Measurements from ENCODE around the gene PTPRE.

PTPRE gene

DNA sequence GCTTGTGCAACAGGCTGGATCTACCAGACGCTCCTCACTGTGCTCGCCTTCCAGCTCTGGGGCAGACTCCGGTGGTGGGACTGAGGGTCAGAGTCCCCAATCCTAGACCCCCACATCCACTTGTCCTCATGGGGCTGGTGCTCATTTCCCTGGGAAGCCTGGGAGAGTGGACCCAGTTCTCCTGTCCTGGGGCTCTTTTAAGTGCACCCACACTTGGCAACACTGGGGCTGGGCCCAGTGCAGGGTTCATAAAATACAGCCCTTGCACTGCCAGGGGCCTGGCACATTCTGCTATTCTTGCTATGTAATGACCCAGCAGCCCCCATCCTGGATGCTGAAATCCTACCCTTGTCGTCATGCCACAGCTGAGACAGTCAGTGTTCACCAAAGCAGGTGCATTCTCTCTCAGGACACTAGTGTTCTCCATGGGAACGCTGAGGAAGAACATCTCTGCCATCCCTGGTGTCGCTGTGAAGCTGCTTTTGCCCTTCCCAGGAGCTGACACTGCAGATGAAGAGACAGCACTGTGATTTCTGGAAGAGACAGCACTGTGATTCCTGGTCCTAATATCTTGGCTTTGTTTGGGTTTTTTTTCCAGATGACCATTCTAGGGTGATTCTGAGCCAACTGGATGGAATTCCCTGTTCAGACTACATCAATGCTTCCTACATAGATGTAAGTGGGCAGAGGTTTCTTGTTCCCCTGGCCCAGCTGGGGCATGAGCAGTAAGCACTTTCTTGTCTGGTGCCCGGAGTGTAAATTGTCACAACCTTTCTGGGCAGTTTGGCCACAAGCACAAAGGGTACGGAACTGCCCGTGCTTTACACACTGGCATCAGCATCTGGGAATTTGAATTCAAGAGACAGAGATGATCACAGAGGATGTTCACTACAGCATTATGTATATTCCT lies 153.7 kb downstream of the PTPRE start:
- no peak for DNase-seq (ENCODE audit: low read depth)

DNA sequence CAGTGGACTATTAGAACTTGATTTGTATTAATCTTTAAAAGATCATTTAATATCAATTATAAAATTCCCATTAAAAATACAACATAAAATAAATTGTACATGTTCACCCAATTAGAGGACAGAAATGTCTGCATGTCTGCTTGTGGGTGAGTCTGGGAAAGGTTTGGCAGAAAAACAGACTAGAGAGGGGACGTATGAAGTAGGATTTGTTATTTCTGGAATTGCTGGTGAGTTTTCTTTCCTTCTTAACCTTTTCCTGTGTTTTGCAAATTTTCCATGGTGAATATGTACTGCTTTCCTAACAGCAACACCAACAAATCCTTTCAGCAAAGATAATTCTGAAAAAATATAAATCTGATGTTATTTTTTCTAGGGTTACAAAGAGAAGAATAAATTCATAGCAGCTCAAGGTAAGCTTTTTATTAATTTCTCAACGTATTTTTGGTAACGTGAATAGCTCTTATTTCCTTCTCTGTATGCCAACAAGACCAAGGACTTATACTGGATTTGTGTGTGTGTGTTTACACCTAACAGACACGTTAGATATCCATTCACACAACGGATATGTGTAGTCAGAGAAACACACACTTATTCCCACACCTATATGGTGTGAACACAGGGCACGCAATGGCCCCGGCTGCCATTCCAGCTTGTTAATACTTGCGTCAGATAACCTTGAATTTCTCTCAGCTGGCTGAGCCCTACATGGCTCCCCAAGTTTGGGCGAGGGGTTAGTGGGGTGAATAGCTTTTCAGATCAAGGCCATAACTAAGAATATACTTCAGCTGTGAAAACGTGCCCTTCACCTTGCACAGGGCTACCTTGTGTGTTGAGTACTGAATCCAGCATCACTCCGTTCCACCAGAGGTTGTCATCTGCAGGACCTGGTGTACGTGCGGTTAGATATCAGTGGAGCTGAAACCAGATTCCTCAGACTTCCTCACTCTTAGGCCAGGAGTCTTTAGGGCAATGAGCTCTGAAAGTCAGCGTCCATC lies 154.7 kb downstream of the PTPRE start:
- no peak for DNase-seq (ENCODE audit: low read depth)

DNA sequence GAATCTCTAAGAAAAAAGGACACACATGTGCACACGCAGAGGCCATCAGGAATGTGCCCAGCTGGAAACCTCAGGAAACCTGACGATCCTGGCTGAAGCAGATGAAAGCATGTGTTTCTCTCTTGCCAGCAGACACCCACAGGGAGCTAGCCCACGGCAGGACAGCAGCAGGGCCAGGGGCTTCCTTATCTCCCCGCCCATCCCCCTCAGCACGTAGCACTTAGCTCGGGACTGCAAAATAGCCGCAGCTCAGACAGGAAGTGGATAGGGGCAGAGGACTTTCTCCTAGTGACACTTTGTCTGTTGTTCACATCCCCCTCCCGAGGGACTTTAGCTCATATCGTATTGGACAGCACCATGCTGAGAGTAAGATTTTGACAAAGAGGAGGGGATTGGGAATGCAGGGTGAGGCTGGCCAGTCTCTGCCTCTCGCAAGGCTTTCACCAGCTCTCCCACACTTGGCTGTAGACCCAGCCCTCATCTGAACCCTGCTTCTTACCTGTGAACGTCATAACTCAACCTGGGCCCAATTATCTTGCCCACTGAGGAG lies 155.5 kb downstream of the PTPRE start:
- no peak for DNase-seq (ENCODE audit: low read depth)

DNA sequence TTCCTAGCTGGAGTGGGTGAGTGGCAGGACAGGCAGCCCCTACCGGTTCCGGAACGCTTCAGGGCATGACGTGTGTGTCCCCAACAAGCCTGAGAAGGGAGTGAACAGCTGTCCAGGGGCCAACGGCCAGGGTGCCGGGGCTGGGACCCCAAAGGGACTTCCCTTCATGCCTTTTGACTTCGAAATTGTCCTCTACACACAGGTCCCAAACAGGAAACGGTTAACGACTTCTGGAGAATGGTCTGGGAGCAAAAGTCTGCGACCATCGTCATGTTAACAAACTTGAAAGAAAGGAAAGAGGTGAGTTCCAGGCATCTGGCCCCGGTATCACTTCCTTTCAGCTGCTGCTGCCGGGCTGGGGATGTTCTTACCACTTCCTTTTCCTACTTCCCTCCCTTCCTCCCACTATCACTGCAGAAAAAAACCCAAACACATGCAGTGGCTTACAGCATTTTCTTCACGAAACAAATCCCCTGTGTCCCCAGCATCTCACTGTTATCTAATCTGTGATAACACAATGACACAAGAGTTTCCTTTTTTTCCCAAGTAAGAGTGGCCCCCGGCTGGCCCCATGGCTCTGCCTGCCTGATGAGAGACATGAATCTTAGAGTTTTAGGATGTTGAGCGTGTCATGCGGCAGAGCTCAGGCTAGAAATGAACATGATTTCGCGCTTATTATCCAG lies 156.1 kb downstream of the PTPRE start:
- DNase-seq (ENCODE audit: low read depth): no peak

DNA sequence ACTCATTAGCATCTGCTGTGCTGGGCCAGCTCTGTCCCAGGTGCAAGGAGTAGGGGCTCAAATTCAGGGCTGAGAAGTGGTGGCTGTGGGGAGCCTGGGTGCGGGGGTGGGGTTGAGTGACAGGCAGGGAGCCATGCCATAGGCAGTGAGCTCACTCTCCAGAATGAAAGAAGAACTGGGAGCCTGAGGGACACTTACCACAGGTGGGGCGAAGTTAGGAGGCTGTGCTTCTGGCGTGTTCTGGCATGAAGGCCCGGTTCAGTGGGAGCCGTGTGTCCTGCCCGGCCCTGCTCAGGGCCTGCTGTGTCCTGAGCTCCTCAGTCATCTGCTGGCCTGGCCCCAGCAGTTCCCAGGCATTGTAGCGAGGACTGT lies 156.8 kb downstream of the PTPRE start:
- DNase-seq (ENCODE audit: low read depth): no peak

DNA sequence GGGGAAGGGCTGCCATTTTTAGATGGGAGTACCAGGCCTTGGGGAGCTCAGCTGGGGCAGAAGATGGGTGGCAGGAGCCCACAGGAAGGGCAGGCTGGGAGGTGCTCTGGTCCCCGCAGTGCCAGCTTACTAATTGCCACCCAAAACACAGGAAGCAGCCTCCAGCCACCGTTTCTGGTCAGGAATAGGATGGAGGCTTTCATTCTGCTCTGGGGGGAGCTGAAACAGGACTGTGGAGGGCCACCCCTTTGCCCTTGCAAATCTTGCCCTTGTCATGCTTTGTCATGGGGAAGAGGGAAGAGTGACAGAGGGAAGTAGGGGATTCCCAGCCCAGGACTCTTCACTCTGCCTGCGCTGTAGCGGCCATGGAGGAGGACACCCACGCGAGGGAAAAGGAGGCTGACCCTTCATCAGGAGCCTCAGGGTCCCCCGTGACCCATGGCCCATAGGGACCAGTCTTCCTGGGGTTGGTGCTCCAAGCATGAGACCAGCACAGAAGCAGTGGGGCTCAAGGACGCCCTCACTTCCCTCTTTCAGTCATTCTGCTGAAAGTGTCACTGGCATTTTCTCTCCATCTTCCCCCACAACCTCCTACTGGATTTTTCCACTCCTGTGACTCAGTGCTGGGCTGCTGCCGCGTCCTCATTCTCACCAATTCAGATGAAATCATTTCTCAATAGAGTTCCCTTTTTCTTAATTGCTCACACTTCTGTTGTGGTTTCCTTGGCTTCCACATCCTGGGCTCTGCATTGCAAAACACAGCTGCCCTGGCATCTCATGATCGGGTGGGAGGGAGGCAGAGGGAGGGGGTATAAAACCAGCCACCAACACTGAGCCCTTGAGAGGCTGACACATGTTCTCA lies 157.4 kb downstream of the PTPRE start:
- peak; percentile 49 for DNase-seq (ENCODE audit: low read depth)

DNA sequence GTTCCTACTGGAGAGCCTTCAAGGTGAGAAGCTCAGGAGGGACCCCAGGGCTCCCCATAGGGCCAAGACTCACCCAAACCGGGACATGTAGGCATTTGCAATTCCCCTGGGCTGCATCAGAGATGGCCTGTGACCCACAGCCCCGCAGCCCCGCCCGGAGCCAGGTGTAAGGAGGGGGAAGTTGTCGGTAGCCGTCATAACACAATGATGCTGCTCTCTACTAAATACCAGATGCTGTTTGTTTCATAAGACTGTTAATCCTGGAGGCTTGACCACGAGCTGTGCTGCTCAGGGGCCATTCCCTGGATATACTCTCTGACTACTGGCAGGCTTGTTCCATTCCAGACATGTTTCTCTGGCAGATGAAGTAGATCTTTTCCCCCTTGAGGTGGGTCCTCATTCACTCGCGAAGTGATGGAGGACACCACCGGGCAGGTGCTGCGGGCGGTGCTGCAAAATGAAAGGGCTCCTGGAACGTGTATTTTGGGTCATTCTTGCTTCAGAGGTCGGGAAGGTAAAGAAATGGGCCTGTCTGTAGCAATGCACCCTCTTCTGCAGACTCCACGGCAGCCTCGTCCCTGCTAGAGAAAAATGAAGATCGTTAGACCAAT lies 158.2 kb downstream of the PTPRE start:
- no peak for DNase-seq (ENCODE audit: low read depth)

DNA sequence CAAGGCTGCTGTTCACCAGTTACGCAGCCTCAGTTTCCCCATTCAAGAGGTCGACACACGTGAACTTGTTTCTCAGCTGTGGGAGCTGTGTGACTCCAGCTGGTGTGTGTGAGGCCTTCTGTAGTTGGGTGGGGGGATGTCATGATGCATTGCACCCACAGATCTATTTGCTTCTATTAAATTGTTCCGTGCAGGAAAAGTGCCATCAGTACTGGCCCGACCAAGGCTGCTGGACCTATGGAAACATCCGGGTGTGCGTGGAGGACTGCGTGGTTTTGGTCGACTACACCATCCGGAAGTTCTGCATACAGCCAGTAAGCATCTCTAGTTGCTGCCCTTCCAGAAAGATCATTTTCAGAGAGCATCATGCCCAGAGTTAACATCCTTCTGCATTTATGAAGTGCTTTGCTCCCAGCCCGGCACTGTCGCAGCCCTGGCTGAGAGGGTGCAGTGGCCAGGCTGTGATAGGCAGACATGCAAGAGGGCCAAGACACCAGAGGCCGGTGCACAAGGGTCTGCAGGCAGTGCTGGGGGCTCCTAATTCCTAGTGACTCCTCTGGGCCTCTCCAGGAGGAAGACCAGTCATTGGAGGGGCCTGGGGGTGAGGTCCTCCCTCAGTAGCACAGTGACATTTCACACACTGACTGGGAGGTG lies 159.1 kb downstream of the PTPRE start:
- no peak for DNase-seq (ENCODE audit: low read depth)

DNA sequence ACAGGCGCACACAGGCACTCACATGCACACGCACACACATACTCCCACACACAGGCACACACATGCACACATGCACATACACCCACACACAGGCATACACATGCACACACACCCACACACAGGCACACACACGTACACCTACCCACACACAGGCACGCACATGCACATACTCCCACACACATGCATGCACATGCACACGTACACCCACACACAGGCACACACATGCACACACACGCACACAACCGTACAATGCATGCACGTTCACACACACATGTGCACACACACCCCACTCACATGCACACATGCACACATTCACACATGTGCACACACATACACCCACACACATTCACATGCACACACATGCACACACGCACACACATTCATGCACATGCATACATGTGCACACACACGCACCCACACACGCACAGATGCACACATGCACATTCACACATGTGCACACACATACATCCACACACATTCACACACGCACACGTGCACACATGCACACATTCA lies 160.0 kb downstream of the PTPRE start:
- no peak for DNase-seq (ENCODE audit: low read depth)

DNA sequence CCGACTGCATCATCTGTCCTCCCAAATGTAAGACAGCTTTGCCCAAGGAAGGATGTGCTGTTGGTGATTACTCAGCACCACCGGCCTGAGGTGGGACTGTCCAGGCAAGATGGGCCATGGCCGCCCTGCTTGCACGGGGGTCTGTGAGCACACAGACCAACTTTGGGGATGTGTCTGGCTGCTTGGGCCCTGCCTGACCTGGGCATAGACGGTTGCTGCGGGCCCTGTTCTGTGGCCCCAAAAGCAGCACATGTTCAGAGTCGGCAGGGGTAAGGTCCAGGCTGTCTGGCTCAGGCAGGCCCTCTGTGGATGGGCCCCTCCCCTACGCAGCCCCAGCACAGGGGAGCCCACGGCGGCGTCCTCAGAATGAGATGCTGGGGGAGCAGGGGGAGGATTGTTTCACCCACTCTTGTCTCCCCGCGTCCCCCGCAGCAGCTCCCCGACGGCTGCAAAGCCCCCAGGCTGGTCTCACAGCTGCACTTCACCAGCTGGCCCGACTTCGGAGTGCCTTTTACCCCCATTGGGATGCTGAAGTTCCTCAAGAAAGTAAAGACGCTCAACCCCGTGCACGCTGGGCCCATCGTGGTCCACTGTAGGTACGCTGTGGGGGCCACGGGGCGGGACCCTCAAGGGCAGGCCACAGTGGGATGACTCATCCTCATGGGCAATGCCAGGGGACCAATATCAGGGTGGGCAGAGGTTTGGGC lies 160.9 kb downstream of the PTPRE start:
- DNase-seq (ENCODE audit: low read depth): no peak

DNA sequence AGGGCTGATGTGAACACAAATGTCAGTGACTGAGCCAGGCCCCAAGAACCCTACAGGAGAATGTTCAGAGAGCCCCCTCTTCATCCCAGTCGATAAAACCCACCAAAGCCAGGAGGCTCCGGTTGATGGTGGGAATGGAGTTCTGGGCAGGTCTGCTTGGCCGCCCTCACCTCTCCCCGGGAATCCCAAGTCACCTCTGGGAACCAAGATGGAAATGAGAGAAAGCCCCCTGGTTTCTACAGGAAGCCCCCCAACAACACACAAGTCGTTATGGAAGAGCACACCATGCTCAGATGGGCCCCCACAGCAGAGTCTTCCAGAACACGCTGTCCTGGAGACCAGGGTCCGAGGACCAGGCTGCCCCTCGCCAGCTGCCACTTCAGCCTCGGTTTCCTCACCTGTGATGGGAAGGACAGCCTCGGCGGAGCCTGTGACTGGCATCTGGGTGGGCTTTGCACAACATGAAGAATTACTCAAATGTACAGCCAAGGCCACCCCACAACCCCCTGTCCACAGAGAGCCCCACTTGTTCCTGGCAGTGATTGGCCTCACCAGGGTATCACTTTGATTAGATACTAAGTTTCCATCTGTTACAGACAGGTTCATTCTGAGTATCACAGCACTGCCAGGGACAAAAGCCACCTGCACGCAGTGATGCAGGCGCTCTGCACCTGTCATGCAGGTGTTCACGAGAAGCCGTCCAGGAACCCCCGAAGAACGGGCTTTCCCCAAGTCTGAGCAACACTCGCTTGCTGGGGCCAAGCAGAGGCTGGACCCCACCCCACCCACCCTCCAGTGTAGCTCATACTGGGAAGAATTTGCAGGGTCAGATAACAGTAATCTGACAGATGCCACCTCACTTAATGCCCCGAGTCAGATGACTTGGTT lies 161.7 kb downstream of the PTPRE start:
- DNase-seq (ENCODE audit: low read depth): no peak

DNA sequence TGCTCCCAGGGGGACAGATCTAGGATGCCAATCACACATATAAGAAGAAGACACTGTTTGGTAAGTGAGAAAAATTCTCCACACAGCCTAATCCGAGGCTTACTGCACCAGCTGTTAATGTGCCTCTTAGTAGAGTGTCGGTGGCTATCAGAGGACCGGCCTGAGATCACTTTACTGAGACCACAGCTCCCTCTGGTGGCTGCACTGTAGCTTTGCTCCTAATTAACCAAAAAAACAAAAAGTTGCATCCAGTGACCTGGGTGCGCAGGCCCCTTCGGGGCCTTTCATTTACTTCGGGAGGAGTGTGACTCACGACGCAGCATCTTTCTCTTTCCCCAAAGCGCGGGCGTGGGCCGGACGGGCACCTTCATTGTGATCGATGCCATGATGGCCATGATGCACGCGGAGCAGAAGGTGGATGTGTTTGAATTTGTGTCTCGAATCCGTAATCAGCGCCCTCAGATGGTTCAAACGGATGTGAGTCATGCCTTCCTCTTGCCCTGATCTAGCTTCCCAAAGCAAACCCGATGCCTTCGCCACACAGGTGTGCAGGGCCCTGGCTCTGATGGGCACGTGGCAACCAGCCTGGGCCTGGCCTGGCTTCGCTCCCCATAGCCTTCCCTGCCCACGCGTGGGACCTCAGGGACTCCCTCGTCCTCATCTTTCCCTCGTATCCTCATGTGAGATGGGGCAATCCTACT lies 162.6 kb downstream of the PTPRE start:
- DNase-seq (ENCODE audit: low read depth): peak; percentile 65

DNA sequence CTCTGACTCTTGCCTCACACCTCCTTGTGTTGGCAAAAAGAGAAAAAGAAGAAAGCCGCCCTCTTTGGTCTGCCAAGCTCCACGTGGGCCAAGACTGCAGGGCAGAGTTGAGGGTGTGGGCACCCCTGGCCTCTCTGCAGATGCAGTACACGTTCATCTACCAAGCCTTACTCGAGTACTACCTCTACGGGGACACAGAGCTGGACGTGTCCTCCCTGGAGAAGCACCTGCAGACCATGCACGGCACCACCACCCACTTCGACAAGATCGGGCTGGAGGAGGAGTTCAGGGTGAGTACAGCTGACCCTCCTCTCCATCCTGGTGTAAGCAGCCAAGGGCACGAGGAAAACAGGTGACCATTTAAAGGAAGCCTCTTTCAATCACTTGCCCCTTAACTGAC lies 163.3 kb downstream of the PTPRE start:
- no peak for DNase-seq (ENCODE audit: low read depth)

DNA sequence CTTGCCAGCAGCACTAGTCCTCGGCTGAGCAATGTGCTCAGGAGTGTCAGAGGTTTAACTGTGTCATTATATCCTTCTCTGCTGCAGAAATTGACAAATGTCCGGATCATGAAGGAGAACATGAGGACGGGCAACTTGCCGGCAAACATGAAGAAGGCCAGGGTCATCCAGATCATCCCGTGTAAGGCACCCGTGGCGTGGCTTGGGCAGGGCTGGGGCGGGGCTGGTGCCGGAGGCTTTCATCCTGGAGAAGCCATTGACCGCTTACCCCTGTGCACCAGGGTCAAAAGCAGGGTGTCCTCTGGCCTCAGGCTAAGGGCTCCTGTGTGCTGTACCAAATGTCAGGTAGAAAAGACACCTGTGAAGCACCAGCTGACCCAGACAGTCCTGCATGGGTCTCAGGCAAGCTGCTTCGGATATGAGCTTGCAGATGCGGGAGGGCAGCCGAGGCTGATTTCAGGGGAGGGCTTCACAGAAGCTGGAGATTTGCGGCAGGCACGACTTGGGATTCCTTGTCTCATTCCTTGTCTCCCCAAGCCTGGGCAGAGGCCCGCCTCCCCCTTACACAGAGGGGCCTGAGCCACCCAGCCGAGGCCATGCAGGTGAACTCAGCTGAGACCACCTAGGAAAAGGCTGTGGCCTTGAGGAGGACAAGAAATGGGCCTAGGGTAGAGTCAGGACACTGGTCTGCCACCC lies 164.0 kb downstream of the PTPRE start:
- no peak for DNase-seq (ENCODE audit: low read depth)

DNA sequence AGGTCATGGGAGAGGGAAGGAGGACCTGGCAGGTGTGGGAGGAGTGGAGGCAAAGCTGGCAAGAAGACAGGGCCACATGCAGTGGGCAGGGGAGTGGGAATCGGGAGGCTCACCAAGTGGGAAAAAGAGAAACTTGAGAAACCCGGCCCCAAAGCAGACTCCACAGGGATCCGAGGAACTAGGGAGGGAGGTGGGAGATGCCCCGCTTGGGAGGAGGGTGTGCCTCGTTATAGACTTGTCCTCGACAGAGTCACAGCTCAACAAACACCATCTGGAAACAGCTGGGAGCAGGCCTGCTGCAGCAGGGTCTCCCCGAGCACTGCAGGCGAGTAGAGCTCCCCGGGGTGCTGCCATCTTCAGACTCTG lies 164.5 kb downstream of the PTPRE start:
- no peak for DNase-seq (ENCODE audit: low read depth)

DNA sequence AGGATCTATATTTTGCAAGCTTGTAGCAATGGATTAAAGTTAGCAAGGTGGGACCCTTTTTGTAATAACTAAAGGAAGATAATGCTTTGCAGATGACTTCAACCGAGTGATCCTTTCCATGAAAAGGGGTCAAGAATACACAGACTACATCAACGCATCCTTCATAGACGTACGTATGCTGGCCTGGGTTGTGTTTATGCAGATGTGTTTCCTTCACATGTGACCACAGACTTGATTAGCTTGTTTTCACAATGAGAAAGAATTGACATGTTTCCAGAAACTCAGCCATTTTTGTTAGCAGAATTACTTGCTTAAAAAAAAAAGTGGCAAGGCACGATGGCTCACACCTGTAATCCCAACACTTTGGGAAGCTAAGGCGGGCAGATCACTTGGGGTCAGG lies 165.1 kb downstream of the PTPRE start:
- DNase-seq (ENCODE audit: low read depth): no peak

Data from ELR (cell line).